SKM-1 treated with dmso at 0.1 percent for 144 hours (cell line): ENCODE measurements around the gene TLN1.

Experiments used
- DNase-seq: peaks from one replicate; lab custom pipeline; 2025; ENCODE audit not compliant: unreplicated experiment; lab: John Stamatoyannopoulos, UW

TLN1 gene

DNA sequence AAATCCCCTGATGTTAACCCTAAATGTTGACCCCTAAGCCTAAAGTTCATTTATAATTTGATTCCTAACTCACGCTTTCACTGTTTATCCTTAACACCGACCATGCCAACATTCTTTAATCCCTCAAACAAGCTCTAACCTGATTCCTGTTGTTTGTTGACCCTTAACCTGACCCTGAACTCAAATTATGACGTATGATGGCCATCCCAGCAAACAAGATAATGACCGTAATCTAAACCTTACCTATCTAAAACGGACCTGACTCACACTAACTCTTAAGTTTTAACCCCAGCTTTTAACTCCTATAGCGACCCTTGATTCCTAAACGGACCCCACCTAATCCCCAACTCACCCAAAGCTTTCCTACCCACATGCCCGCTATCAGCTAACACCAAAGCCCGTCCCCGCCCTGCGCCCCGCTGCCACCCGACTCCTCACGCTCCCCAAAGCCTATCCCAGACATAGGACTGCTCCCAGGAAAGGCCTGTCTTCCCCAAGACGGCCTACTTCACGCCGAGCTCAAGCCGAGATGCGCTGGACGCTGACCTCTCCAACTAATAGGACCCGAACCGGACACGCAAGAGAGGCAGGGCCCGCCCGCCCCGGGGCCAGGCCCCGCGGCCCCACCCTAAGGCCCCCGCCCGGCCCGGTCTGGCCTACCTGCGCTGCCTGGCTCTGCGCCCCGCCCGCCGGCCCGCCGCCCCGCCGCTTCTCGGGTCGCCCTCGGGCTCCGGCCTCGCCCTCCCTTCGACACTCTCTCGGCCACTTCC is 395 bp downstream of the TLN1 start:
- no peak for DNase-seq

DNA sequence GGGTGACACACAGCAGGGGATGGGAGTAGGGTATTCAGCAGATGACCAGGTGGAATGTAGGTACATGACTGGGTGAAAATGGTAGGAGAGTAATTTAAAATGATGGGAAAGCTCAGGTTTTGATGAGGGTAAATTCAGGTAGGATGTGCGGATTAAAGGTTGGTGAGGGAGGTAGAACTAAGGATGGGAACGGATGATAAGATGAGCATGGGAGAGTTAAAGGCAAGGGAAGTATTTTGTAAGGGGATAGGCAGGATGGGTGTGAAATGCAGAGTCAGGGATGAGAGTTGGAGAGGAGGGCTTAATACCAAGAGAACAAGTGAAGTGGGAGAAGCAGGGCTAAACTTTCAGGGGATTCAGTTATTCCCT is 1.5 kb downstream of the TLN1 start:
- DNase-seq, result no peak

DNA sequence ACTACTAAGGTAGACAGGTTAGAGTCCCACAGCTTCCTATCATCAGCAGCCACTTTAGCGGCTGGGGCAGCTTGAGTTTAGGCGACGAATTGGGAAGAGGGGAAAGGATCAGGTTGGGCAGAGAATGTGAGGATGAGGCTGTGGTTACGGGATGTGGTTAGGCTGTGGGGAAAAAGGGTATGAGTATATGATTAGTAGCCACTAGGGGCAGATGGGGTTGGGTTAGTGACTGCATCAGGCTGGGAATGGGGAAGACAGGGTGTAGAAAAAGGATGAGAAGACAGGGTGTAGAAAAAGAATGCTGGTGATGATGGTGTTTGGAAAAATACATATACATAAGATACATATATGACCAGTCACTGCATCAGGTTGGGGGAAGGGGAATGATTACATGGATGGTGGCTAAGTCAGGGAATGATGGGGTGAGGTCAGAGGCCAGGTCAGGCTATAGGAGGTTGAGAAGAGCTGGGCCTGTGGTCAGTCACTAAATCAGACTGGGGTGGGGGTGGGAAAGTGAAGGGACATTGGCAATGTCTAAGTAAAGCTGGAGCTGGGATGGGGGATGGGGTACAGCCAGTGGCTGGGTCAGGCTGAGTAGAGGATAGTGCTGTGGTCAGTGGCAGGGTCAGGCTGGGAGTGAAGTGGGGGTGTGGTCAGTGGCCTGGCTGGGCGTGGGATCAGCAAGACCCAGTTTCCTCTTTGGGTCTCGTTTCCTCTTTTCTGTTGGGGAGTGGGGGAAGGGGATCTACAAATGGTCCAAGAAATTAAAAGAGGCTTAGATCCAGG is 2.1 kb downstream of the TLN1 start:
- DNase-seq, result peak; percentile 76

- no peak for DNase-seq
Observed at GRCh38 chr9:35729101-35729500, 2.9 kb downstream of the TLN1 start.

- peak; percentile 56 for DNase-seq
Observed at GRCh38 chr9:35728041-35728971, 3.7 kb downstream of the TLN1 start.

- no peak for DNase-seq
Observed at GRCh38 chr9:35727676-35728040, 4.3 kb downstream of the TLN1 start.

GRCh38 chr9:35726931-35727330 is 5.1 kb downstream of the TLN1 start:
- DNase-seq, result peak; percentile 15

GRCh38 chr9:35725362-35725761 is 6.6 kb downstream of the TLN1 start:
- no peak for DNase-seq

GRCh38 chr9:35723908-35724307 is 8.1 kb downstream of the TLN1 start:
- DNase-seq, result no peak

GRCh38 chr9:35723426-35723825 is 8.6 kb downstream of the TLN1 start:
- DNase-seq, result no peak

- DNase-seq, result no peak
Observed at GRCh38 chr9:35719546-35719945, 12.4 kb downstream of the TLN1 start.

- no peak for DNase-seq
Observed at GRCh38 chr9:35718721-35719511, 13.1 kb downstream of the TLN1 start.

DNA sequence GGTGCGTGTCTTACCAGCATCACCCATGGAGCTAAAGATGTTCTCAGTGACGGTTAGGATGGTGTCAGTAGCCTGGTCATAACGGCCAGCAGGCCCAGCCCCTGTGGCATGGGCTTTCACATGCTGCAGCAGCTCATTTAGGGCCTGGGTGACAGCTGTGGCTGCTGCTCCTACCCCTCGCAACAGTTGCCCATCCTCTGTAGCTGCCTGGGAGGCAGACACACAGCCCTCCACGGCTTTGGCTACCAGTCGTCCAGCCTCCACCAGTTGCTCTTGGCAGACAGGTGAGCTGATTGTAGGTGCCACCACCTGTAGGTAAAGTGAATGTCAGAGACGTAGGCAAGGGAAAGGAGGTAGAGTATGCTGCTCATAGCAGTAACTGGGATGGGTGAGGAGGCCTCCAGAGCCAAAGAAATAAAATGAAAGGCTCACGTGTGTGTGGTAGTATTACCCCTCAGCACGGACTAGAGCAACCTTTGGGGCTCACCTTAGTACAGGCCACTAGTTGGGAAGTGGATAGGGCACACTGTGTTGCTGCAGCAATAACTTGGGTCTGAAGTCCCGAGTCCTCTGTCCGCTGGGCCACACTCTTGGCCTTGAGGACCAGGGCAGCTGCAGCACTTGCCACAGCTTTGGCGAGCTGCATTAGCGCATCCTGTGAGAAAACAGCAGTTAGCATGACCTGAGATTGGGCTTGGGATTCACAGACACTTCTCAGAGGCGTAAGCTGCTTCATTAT is 14.7 kb downstream of the TLN1 start:
- no peak for DNase-seq

- DNase-seq, result no peak
Observed at GRCh38 chr9:35716230-35716629, 15.8 kb downstream of the TLN1 start.

DNA sequence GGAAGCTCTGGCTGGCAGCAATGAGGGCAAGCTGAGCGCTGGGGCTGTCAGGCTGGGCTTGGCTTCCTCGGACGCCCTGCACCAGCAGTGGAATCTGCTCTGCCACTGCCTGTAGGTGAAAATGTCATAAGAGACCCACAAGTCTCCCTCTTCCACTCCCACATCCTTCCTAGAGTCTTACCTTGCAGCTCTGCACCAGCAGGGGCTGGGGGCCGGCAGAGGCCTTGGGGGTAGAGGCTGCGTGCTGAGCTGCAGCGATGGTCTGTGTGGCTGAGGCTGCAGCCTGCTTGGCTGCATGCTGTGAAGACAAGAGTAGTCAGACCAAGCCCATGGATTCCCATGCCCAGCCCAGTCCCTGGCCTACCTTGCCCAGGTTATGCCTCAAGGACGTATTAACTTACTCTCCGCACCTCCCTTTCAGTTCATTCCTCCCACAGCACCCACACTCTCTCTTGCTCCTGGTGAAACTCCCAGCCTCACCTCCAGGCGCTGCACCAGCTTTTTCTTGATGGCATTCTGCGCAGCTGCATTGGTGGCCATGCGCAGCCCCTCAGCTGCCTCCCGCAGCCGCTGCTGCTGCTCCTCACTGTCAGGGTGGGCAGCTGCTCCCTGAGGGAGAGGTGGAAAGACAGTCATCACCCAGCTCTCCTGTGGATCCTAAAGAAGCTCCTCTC is 17.3 kb downstream of the TLN1 start:
- no peak for DNase-seq

GRCh38 chr9:35714123-35714522 is 17.9 kb downstream of the TLN1 start:
- DNase-seq, result no peak

DNA sequence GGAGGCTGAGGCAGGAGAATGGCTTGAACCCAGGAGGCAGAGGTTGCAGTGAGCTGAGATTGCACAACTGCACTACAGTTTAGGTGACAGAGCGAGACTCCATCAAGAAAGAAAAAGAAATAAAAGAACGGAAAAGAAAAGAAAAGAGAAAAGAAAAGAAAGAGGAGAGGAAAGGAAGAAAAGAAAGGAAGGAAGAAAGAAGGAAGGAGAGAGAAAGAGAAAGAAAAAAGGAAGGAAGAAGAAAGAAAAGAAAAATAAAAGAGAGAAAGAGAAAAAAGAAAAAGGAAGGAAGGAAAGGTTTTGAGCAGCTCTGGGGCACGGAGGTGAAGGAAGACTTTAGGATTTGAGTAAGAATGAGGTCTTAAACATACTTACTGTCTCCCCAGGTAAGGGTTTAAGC is 18.4 kb downstream of the TLN1 start:
- DNase-seq, result no peak

DNA sequence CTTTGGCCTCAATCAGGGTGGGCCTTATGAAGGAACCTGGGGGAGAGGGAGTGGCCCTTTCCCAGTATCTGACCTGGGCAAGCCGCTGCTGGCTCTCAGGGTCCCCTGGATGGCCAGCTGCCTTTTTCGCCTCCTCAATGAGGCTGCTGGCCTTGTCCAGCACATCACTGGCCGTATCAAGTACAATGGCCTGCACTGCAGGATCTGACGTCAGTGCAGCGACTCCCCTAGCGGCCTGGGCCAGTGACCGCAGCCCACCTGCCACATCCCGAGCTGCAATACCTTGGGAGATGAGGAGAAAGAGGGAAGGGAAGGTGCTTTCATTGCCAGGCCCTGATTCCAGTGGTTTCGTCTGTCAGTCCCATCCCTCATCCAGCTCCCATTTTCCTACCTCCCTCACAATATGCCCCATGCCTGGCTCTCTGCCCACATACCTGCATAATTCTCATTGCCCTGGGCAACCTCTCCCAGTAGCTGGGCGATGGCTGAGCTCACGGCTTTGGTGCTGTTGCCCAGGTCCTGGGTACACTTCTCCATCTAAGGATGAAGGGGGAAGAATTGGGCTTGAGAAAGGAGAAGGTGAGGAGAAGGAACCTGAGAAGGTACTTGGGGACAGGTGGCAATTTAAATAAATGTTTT is 19.1 kb downstream of the TLN1 start:
- DNase-seq, result no peak
